Activated T-cell treated with anti-CD3 and anti-CD28 coated beads for 24 hours (primary cell): ENCODE results near the gene WDR82.
A peak's percentile ranks its signal among the peaks of the same experiment; 100 is the strongest.

Experiments
- DNase-seq: peaks from one replicate; pipeline ENCODE4 v3.0.0-alpha.2; 2020; ENCODE audit warnings: low read depth

The WDR82 gene

GRCh38 chr3:52254608-52255007, 23.8 kb downstream of the WDR82 start:
- DNase-seq = no peak

DNA sequence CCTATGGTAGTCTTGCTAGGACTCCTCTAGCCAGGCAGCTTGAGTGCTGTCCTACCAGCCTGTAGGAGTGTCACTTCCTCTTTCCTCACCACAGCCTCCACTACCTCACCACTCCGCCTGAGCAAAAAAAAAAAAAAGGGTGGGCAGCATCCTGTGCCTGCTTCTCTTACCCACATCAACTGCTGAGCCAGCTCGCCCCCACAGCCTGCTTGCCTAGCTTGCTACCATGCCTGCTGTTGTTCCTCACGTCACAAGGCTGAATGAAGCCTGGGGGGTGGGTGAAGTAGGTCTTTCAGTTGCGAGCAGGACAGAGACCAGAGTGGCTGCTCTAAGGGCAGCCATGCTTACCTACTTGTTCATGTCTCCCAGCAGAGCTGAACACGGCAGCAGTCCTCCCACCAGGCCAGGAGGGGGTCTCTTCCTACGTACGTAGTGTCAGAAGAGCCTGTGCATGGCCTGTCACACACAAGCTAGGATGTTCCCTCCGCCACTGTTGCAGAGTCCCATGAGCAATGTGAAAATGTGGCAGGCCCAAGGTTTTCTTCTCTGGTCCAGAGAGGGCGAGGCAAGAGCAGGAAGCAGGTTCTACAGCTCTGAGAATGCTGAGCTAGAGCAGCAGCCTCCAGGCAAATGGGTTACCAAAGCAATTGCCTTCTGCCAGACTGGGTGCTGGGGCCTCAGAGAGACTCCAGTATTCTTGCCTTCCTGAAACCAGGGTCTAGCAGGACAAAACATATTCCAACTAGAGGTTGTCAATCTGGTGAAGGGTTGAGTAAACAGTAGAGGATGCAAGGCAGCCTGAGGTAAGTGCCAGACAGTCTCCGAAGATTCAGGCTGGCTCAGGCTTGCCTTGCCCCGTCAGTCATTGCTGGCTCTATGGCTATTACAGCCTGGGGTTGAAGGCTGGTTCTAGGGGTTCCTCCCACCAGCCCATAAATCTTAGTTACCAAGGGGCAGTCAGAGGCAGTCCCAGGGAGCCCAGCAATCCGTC, 24.8 kb downstream of the WDR82 start:
- DNase-seq = peak; percentile 71

GRCh38 chr3:52250122-52250521, 28.3 kb downstream of the WDR82 start:
- DNase-seq = no peak

DNA sequence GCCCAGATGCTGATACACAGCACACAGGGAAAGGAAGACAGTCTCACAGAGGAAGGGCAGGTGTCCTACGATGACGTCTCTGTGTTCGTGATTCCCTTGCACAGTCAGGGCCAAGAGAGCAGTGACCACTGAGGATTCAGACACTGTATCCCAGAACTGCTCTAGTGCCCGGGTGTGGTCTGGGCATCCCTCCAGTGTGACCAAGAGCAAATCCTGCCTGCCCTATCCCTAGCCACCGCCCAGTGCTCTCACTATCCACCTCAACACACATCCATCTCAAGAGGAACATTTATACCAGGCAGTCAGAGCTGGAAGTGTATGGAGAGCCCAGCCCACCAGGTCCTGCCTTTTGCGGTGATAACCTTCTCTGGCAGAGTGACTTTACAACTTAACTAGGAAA, 28.8 kb downstream of the WDR82 start:
- DNase-seq = no peak

DNA sequence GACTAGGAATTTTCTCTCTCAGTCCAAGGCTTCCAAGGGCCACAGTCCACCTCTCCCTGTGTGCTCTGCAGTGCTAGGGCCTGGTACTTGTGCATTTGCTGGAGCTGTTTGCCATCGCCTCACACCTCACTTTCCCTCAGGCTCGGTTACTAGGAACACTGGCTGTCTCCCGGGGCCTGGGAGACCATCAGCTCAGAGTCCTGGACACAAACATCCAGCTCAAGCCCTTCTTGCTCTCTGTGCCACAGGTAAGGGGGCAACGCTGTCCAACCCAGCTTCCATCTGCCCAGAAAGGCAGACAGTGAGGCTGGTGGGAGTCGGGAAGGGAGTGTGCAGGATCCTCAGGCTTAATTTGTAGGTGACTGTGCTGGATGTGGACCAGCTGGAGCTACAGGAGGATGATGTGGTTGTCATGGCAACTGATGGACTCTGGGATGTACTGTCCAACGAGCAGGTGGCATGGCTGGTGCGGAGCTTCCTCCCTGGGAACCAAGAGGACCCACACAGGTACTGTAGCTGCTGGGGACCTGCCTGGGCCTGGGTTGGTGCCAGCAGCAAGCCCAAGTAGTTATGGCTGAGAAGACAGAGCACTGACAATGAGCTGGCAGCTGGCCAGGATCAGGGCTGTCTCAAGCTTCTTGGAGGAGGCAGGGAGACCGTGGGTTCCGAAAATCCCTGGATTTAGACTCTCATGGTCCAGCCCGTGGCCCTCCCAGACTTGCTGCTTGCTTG, 29.5 kb downstream of the WDR82 start:
- no peak for DNase-seq

GRCh38 chr3:52248165-52248541, 30.3 kb downstream of the WDR82 start:
- DNase-seq = no peak

GRCh38 chr3:52247409-52248164, 30.9 kb downstream of the WDR82 start:
- DNase-seq = no peak

DNA sequence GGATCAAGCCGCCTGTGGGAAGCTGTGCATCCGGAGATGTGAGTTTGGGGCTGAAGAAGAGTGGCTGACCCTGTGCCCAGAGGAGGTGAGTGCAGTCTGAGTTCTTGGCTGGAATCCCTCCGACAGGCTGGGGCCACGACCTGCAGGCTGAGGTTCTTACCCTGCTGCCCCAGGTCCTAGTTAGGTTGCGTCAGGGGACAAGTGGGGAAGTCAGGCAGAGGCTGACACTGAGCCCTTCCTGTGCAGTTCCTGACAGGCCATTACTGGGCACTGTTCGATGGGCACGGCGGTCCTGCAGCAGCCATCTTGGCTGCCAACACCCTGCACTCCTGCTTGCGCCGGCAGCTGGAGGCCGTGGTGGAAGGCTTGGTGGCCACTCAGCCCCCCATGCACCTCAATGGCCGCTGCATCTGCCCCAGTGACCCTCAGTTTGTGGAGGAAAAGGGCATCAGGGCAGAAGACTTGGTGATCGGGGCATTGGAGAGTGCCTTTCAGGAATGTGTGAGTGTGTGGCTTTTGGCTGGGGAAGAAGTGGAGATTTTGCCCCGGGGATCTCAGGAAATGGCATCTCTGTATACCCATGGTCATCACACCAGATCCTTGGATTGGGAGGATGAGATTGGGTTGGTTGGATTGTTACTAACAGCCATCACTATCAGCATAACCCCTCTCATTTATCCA, 31.6 kb downstream of the WDR82 start:
- DNase-seq = no peak

- no peak for DNase-seq
Observed at GRCh38 chr3:52246264-52246620, 32.2 kb downstream of the WDR82 start.

- no peak for DNase-seq
Observed at GRCh38 chr3:52245322-52246263, 32.9 kb downstream of the WDR82 start, which contains the start of gene PPM1M. PPM1M (plus strand) TSS chr3:52245759; CDS start chr3:52245825, 66 bp downstream.

DNA sequence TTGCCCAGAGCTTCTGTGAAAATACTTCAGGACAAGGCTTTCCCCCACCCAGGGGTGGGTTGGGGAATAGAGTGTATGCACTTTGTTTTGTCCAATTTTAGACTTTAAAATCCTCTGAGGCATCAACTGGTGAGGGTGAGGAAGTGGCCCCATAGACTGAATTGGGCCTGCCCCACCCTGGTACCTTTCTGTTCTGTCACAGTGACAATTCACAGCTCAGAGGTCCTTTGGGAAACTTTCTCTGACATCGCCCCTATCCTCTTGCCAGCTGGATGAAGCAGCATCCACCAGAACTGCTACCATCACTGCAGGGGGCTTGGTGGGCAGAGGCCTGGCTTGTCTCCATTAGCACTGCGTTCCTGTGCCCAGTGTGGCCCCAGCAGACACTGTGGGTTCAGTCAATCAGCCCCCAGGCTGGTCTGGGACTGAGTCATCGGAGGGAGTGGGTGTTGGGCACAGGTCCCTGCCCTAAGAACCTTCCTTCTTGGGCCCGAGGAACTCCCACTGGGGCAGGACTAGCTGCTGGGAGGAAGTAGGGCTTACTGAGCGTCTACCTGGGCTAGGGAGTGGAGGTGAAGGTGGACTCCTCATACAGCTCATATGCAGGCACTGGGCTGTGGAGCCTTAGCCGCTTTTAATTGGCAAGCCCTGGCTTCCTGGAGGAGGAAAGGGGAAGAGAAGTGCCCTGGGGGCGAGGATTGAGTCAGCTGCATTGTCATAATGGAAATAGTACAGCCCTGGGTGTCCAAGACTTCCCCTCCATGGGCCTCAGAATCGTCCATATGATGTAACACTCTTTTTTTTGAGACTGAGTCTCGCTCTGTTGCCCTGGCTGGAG, 34.4 kb downstream of the WDR82 start:
- no peak for DNase-seq

- no peak for DNase-seq
Observed at GRCh38 chr3:52242039-52242438, 36.4 kb downstream of the WDR82 start.

GRCh38 chr3:52240886-52241370, 37.5 kb downstream of the WDR82 start:
- DNase-seq = no peak

DNA sequence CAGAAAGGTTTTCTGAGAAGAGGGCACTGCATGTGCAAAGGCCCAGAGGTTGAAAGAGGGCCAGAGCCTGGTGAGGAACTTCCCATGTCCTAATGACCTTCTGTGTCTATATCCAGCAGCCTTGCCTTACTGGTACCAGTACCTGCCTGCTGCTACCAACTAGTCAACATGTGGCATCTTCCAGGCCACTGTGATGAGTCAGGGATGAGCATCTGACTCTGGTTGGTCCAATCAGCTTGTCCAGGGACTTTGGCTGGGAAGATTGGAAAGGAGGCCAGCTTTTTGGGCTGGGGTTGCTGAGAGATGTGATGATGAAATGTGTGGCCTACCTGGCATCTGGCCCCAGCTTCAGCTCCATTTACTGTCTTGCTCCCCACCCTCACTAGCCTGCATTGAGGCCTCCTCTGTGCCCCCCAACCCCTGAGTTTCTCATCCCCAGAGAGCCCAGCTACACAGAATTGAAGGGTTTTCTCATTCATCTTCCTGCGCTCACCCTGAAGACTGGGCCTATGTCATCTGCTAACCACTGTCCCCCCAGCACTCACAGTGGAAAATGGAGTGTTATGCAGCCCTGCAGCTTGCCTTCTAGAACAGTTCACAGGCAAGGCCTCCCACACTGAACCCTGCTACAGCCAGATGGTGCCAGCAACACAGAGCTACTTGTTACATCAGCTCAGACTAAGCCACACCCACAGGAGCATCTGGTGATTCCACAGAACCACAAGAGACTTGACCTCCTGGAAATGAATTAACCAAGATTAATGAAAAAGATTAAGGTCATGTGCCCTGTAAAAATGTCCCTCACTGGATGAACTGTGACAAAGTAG, 38.2 kb downstream of the WDR82 start:
- DNase-seq = no peak

DNA sequence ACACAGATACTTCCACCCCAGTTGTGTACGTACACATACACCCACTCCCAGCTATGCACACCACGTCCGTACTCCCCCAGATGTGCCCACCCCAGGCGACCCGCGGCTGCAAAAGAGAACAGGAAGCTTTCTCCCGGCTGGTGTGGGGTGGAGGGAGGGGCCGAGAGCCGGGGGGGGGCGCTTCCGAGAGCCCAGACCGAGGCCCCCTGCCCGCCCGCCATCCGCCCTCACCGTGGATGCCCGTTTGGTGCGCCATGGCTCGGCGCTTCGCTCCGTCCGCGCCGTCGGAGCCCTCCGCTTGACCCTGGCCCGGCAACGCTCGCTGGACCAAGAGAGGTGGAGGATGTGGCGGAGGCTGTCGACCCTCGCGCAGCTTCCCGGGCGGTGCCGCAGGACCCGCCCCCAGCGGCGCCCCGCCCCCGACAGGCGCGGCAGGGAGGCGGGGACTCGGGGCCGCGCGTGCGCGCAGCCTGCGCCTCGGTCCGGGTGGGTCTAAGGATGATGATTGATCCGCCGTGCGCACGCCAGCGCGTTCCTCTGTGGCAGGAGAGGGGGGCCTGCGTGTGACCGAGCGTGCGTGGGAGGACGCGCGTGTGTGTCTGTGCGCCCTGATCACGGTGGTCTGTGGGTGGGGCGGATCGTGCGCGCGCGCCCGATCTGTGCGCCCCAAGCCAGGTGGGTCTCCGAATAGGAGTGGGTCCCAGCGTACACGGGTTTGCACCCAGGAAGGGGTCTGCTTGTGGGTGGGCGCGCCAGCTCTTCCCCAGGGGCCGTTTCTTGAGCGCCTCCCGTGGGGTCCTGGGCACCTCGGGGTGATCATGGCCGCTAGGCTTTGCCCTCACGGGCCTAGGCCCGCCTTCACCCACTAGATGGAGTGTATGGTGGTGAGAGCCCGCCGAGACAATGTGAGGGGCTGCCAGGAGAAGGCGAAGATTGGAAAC, 39.4 kb downstream of the WDR82 start, which contains the start of gene TWF2:
Gene TWF2 (minus strand): TSS at position 398 of the 941 bp plus-strand sequence. CDS start 142 bp downstream, at position 256.
- peak; percentile 82 for DNase-seq

GRCh38 chr3:52238193-52238760, 40.2 kb downstream of the WDR82 start:
- no peak for DNase-seq

DNA sequence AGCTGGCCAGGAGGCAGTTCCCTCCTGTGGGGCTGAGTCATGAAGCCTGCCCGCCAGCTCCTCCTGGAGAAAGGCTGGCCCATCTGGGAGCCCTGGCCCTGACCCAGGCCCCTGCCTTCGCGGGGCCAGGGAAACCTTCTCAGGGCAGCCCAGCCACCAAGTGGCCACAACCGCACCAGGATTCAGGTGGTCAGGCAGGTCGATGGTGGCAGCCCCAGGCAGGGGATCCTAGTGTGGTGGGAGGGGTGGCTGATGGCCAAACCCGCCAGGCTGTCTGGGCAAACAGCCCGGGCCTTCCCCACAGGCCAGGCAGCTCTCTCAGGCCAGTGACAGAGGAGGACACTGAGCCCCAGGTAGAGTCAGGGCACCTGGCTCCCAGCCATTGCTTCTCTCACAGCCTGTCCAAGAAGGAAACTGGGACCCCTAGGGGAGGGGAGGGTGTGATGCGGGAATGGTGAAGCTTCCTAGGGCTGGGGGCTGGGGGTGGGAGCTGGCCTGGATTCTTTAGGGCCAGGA, 40.7 kb downstream of the WDR82 start:
- DNase-seq = no peak
